NCI-H2107 (cell line): ENCODE results near the gene ZNF506.
"Not testable (repeated sequence)": the region's sequence is repeated elsewhere in the genome, so short reads cannot be mapped to it uniquely, and the experiment has no call there.

ENCODE experiments used
- DNase-seq: peaks from one replicate; lab custom pipeline; 2025; lab: John Stamatoyannopoulos, UW

ZNF506 gene

DNA sequence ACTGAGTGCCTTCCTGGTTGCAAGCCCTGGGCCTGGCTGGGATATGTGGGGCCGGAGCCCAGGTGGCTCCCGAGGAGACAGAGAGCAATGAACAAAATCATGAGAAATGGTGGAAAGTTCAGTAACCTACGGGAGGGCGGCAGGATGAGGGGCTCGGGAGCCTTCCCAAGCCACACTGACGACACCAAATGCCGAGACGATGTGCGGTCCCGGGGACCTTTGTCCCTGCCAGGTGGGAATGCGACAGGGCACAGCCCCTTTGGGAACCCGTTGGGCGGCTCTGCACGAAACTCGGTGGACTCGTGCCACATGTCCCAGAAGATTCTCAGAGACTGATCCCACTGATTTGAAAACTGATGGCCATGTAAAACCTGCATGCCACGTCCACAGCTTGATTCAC, 76.9 kb downstream of the ZNF506 start:
- no peak for DNase-seq

DNA sequence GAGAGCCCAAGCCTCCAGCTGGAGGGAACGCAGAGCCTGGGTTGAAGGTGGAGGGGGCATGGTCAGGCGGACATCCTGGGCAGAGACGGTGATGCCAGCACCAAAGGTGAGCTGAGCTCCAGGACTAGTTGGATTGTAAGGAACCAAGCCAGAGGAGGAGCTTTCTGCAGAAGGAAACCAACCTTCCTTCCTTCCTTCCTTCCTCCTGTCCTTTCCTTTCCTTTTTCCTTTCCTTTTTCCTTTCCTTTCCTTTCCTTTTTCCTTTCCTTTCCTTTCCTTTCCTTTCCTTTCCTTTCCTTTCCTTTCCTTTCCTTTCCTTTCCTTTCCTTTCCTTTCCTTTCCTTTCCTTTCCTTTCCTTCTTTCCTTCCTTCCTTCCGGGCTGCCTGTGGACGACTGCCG, 77.6 kb downstream of the ZNF506 start:
- DNase-seq: not testable (repeated sequence)

DNA sequence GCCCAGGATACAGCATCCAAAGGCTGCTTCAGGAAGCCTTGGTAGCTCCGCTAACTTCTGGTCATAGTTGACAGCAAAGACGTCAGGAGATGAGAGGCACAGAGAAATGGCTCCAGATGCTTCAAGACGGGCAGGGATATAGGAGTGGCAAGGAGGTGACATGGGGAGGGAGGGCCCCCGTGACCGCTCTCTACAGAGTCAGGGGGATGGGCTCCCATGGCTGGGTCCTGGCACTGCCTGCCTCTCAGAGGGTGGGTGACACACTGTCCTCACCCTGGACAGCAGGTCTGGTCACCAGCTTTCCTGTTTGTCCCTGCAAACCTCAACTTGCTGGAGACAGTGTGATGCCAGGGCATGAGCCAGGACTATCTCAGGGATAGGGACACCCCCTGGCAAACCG, 78.4 kb downstream of the ZNF506 start:
- no peak for DNase-seq

DNA sequence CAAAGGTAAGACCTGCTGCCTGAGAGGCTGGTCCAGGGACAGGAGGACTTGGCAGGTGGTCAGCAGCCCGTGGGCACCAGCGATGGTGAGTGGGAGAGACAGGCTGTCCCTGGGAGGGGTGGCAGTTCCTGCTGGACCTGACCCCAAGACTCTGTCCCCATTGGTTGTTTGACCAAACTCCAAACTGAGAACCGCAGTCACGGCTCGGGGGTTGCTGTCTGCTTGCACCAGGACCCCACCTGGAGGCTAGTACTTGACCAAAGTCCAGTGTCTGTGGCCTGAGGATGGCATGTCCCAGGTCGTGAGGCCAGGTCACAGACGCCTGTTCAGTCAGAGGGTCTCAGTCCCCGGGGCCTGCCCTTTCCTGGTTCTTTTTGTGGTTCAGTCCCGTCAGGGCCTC, 78.8 kb downstream of the ZNF506 start:
- DNase-seq: no peak
